Gastroesophageal sphincter (tissue), 4 donors: ENCODE data around the gene DSE. TPM values are rescaled to one million over a fixed set of nuclear protein-coding genes. Genes with fewer than 3 reads are reported as not detected.
A peak's percentile ranks its signal among the peaks of the same experiment; 100 is the strongest.

Source experiments
- ATAC-seq: fragments of 150-250 bp; one replicate; pipeline ENCODE4 v1.9.1; 2016; ENCODE audit warnings: mild to moderate bottlenecking, moderate library complexity
- H3K27ac ChIP-seq, 4 donors: fragments of 200-600 bp; sonication (generic) in 3 of 4; 1 replicate in 3 of 4; 2 replicates in 1 of 4; pipeline ENCODE4 v1.5.1; 2016 to 2019
- H3K27me3 ChIP-seq: fragments of 200-600 bp; sonication (generic); one replicate; pipeline ENCODE4 v1.5.1; 2019
- H3K36me3 ChIP-seq, 2 donors: fragments of 200-600 bp; sonication (generic); one replicate each; pipeline ENCODE4 v1.5.1; 2019; ENCODE audit warnings: control low read depth in 1 of 2
- H3K4me1 ChIP-seq, 3 donors: fragments of 200-600 bp; sonication (generic); 1 replicate in 2 of 3; 2 replicates in 1 of 3; pipeline ENCODE4 v1.5.1; 2016 to 2019; ENCODE audit warnings: control low read depth in 2 of 3
- H3K4me3 ChIP-seq, 2 donors: fragments of 200-600 bp; sonication (generic); one replicate each; pipeline ENCODE4 v1.5.1; 2019; ENCODE audit warnings: mild to moderate bottlenecking in 1 of 2, moderate library complexity in 1 of 2
- H3K9me3 ChIP-seq, 3 donors: fragments of 200-600 bp; sonication (generic); one replicate each; pipeline ENCODE4 v1.5.1; 2017 to 2019; ENCODE audit warnings: control low read depth in 2 of 3
- CTCF ChIP-seq, 4 experiments: fragments of 200-600 bp in 2 of 4; fragments of 450-650 bp in 2 of 4; sonication (generic) in 1 of 4; IDR thresholded peaks; one replicate each; pipeline ENCODE4 v1.5.1; 2017 to 2019; ENCODE audit warnings: antibody characterized with exemption in 4 of 4, mild to moderate bottlenecking in 2 of 4, moderate library complexity in 2 of 4
- EP300 ChIP-seq: sonication (generic); formaldehyde crosslinking; IDR thresholded peaks from one replicate; pipeline ENCODE4 v1.6.1; 2017; ENCODE audit warnings: antibody characterized with exemption, mild to moderate bottlenecking
- POLR2A ChIP-seq, 2 donors: fragments of 450-650 bp; IDR thresholded peaks; one replicate each; pipeline ENCODE4 v1.6.1; 2017; ENCODE audit warnings: antibody characterized with exemption in 2 of 2, mild to moderate bottlenecking in 2 of 2, moderate library complexity in 1 of 2
- POLR2AphosphoS5 ChIP-seq: sonication (generic); formaldehyde crosslinking; IDR thresholded peaks from one replicate; pipeline ENCODE4 v1.6.1; 2017; ENCODE audit warnings: antibody characterized with exemption
- WGBS, 2 donors: methylation state at CpG; one replicate each; pipeline ENCODE4 v1.1.5; 2018; ENCODE audit warnings: low coverage in 1 of 2; 5-methylcytosine and 5-hydroxymethylcytosine counted together
- total RNA-seq, 4 donors: library from RNA; depleted of rRNA; stranded (reverse); fragments of >200 nt; gene quantifications; one replicate each; pipeline ENCODE4 v1.1.0, GENCODE V29; 2016

Gene DSE
- total RNA-seq, 4 donors from 2014 or later, result 26.3 to 45.4 (median 36.3) TPM

GRCh38 chr6:116385921-116386320 lies 15.2 kb downstream of the DSE start:
- Histone ChIP-seq H3K27me3 (no peaks in the 10 kb centered on the region), H3K4me3 (no peak overlapping the region), H3K27ac (no peak overlapping the region), H3K36me3 (no peaks in the 10 kb centered on the region), H3K9me3 (no peaks in the 10 kb centered on the region), H3K4me1 (peaks cover 0 to 37% (median 4%) of the 10 kb centered on the region in 3 donors)
- ATAC-seq, result no peak
- TF ChIP-seq POLR2A (IDR thresholded peaks at IDR 0.05) (no peak), POLR2AphosphoS5 (no peak), CTCF (IDR thresholded peaks at IDR 0.05) (no peak), EP300 (no peak)

GRCh38 chr6:116386581-116387299 lies 16.0 kb downstream of the DSE start:
- WGBS, 2 donors, result 48 to 58% methylated on average over 3 to 4 of the region's 4 CpGs
- no peaks in the 10 kb centered on the region for H3K36me3 ChIP-seq
- no peaks in the 10 kb centered on the region for H3K9me3 ChIP-seq
- TF ChIP-seq EP300 (no peak), POLR2AphosphoS5 (no peak), CTCF (IDR thresholded peaks at IDR 0.05) (no peak), POLR2A (IDR thresholded peaks at IDR 0.05) (no peak)
- H3K4me3 ChIP-seq, result no peak overlapping the region
- H3K27ac ChIP-seq, result no peak overlapping the region
- H3K27me3 ChIP-seq, result no peaks in the 10 kb centered on the region
- ATAC-seq, result peak; percentile 22
- H3K4me1 ChIP-seq, result peaks cover 0 to 37% (median 4%) of the 10 kb centered on the region in 3 donors

GRCh38 chr6:116387374-116387773 lies 16.6 kb downstream of the DSE start:
- Histone ChIP-seq H3K27me3 (no peaks in the 10 kb centered on the region), H3K36me3 (no peaks in the 10 kb centered on the region), H3K4me3 (no peak overlapping the region), H3K4me1 (peaks cover 0 to 37% (median 4%) of the 10 kb centered on the region in 3 donors), H3K27ac (no peak overlapping the region), H3K9me3 (no peaks in the 10 kb centered on the region)
- TF ChIP-seq CTCF (IDR thresholded peaks at IDR 0.05) (no peak), EP300 (no peak), POLR2AphosphoS5 (no peak), POLR2A (IDR thresholded peaks at IDR 0.05) (no peak)
- 71 to 80% methylated on average over 2 to 3 of the region's 3 CpGs for WGBS, 2 donors
- no peak for ATAC-seq

GRCh38 chr6:116388924-116389323 lies 18.2 kb downstream of the DSE start:
- Histone ChIP-seq H3K27me3 (no peaks in the 10 kb centered on the region), H3K4me1 (peaks cover 0 to 45% (median 4%) of the 10 kb centered on the region in 3 donors), H3K36me3 (no peaks in the 10 kb centered on the region), H3K27ac (no peak overlapping the region), H3K9me3 (no peaks in the 10 kb centered on the region), H3K4me3 (no peak overlapping the region)
- WGBS, 2 donors, result 53 to 75% methylated on average over 3 of the region's 3 CpGs
- ATAC-seq, result no peak
- no peak for TF ChIP-seq POLR2A (IDR thresholded peaks at IDR 0.05)
- no peak for TF ChIP-seq POLR2AphosphoS5
- no peak for TF ChIP-seq CTCF (IDR thresholded peaks at IDR 0.05)
- TF ChIP-seq EP300, result no peak

- Histone ChIP-seq H3K27me3 (no peaks in the 10 kb centered on the region), H3K9me3 (no peaks in the 10 kb centered on the region), H3K4me3 (no peak overlapping the region), H3K4me1 (peaks cover 0 to 45% (median 4%) of the 10 kb centered on the region in 3 donors), H3K36me3 (no peaks in the 10 kb centered on the region), H3K27ac (no peak overlapping the region)
- no peak for ATAC-seq
- TF ChIP-seq EP300 (no peak), POLR2A (IDR thresholded peaks at IDR 0.05) (no peak)
Observed at GRCh38 chr6:116389357-116389756, 18.6 kb downstream of the DSE start.
